Endodermal cell (in vitro differentiated cells): ENCODE results near the gene NAPSA. TPM values are rescaled to one million over a fixed set of nuclear protein-coding genes. Genes with fewer than 3 reads are reported as not detected.

Experiments used
- DNase-seq: peaks from one replicate; pipeline ENCODE4 v3.0.0-alpha.2; 2017
- H3K27ac ChIP-seq: 2 replicates; pipeline ENCODE4 v1.5.1; 2013; ENCODE audit warnings: mild to moderate bottlenecking, low read depth, low read length, moderate library complexity
- H3K27me3 ChIP-seq: 2 replicates; pipeline ENCODE4 v1.6.1; 2013; ENCODE audit warnings: mild to moderate bottlenecking, low read length, moderate library complexity; ENCODE audit not compliant: insufficient read depth, control insufficient read depth, poor library complexity, severe bottlenecking
- H3K36me3 ChIP-seq: 2 replicates; pipeline ENCODE4 v1.7.0; 2013; ENCODE audit warnings: mild to moderate bottlenecking, low read length, moderate library complexity; ENCODE audit not compliant: control insufficient read depth, insufficient read depth
- H3K4me1 ChIP-seq: one replicate; pipeline ENCODE4 v1.7.0; 2013; ENCODE audit warnings: low read length; ENCODE audit not compliant: control insufficient read depth, insufficient read depth
- H3K4me3 ChIP-seq: 2 replicates; pipeline ENCODE4 v1.5.1; 2013; ENCODE audit warnings: mild to moderate bottlenecking, low read length, moderate library complexity
- H3K9ac ChIP-seq: 2 replicates; pipeline ENCODE4 v1.6.1; 2013; ENCODE audit warnings: mild to moderate bottlenecking, low read length, moderate library complexity; ENCODE audit not compliant: poor library complexity, severe bottlenecking; ENCODE audit errors: extremely low read depth
- H3K9me3 ChIP-seq: 2 replicates; pipeline ENCODE4 v1.6.1; 2013; ENCODE audit warnings: mild to moderate bottlenecking, low read length, moderate library complexity; ENCODE audit not compliant: control insufficient read depth
- H3K27ac Mint-ChIP-seq: 2 replicates; pipeline ENCODE4 v1.8.0; 2020; ENCODE audit warnings: mixed read lengths
- H3K27me3 Mint-ChIP-seq: 2 replicates; pipeline ENCODE4 v1.8.0; 2021; ENCODE audit warnings: mild to moderate bottlenecking, mixed read lengths; ENCODE audit not compliant: insufficient read depth
- H3K36me3 Mint-ChIP-seq: 2 replicates; pipeline ENCODE4 v1.8.0; 2020; ENCODE audit warnings: low read depth, mixed read lengths
- H3K4me1 Mint-ChIP-seq: 2 replicates; pipeline ENCODE4 v1.8.0; 2020; ENCODE audit warnings: mixed read lengths
- H3K4me3 Mint-ChIP-seq: 2 replicates; pipeline ENCODE4 v1.8.0; 2020; ENCODE audit warnings: mild to moderate bottlenecking, moderate library complexity, mixed read lengths
- H3K9me3 Mint-ChIP-seq: 2 replicates; pipeline ENCODE4 v1.8.0; 2020; ENCODE audit warnings: mild to moderate bottlenecking, mixed read lengths
- whole genome bisulfite sequencing, 2 experiments: methylation state at CpG; one replicate each; pipeline versions ENCODE4 v1.1.5 to v1.1.7; 2013; ENCODE audit warnings: missing lambda C conversion rate in 2 of 2, mixed read lengths in 1 of 2; ENCODE audit not compliant: insufficient coverage in 1 of 2, insufficient read length in 1 of 2; 5-methylcytosine and 5-hydroxymethylcytosine counted together
- total RNA-seq, 2 donors: library from RNA; stranded (reverse); fragmentation: NEBNext Ultra II Directional in 1 of 2; extraction: Animal tissue kit (Norgen Biotek cat#: 25700) in 1 of 2; gene quantifications; 2 replicates in 1 of 2; 3 replicates in 1 of 2; pipeline ENCODE4 v1.2.1, GENCODE V29; 2021
- TF ChIP-seq, protein P1 (sequence below): fragments of 200-600 bp; sonication (generic); conservative IDR thresholded peaks from 2 replicates; pipeline ENCODE4 v1.5.0; 2021; ENCODE audit warnings: antibody characterized with exemption, mild to moderate bottlenecking

Gene NAPSA
- total RNA-seq, 2 donors from 2014 or later = 0.91 to 1.5 TPM

DNA sequence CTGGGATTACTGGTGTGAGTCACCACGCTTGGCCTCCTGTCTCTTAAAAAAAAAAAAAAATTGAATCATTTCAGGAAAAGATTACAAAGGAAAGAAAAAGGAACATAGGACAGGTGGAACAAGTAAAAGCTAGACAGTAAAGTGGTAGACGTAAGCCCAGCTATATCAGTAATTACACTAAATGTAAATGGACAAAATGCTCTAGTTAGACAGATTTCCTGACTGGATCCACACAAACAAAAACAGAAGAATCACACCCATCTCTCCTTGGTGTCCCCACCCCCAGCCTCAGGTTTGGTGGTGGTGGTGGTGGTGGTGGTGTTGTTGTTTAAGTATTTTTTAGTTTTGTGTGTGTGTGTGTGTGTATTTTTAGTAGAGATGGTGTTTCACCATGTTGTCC, 47.0 kb upstream of the NAPSA start:
- Histone ChIP-seq H3K4me1 (no peaks in the 10 kb centered on the region), H3K9me3 (no peaks in the 10 kb centered on the region), H3K27ac (no peak overlapping the region), H3K4me3 (no peak overlapping the region), H3K27me3 (no peaks in the 10 kb centered on the region), H3K36me3 (peaks cover 22% of the 10 kb centered on the region), H3K9ac (no peak overlapping the region)
- no peak for DNase-seq
- Mint-ChIP-seq H3K4me1 (no peaks in the 10 kb centered on the region), H3K4me3 (no peak overlapping the region), H3K36me3 (peaks cover 34% of the 10 kb centered on the region), H3K27me3 (no peaks in the 10 kb centered on the region), H3K9me3 (no peaks in the 10 kb centered on the region), H3K27ac (no peak overlapping the region)
- WGBS, 2 experiments = 100% methylated on average over 1 of the region's 2 CpGs
- TF ChIP-seq, protein P1, sequence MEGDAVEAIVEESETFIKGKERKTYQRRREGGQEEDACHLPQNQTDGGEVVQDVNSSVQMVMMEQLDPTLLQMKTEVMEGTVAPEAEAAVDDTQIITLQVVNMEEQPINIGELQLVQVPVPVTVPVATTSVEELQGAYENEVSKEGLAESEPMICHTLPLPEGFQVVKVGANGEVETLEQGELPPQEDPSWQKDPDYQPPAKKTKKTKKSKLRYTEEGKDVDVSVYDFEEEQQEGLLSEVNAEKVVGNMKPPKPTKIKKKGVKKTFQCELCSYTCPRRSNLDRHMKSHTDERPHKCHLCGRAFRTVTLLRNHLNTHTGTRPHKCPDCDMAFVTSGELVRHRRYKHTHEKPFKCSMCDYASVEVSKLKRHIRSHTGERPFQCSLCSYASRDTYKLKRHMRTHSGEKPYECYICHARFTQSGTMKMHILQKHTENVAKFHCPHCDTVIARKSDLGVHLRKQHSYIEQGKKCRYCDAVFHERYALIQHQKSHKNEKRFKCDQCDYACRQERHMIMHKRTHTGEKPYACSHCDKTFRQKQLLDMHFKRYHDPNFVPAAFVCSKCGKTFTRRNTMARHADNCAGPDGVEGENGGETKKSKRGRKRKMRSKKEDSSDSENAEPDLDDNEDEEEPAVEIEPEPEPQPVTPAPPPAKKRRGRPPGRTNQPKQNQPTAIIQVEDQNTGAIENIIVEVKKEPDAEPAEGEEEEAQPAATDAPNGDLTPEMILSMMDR = no peak

DNA sequence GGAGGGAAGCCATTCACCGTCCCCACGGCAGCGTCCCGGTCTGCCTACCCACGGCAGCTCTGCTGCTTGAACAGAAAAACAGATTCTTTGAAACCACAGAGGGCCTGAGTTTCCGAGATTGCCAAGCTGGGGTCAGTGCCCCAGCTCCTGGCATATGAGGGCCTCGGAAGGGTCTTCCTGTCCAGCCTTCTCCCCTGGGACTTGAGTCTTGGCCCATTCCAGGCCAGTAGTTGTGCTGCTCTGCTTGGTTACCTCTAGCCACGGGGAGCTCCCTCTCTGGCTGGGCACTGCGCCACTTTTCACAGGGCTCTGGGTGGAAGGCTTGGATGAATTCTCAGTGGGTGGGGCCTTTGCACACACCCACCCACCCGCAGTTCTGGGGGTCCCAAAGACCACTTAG, 44.7 kb upstream of the NAPSA start:
- Histone ChIP-seq H3K9me3 (no peaks in the 10 kb centered on the region), H3K4me1 (no peaks in the 10 kb centered on the region), H3K36me3 (peaks cover 26% of the 10 kb centered on the region), H3K9ac (no peak overlapping the region), H3K27me3 (no peaks in the 10 kb centered on the region), H3K4me3 (no peak overlapping the region), H3K27ac (no peak overlapping the region)
- TF ChIP-seq, protein P1 = no peak
- H3K9me3 Mint-ChIP-seq = no peaks in the 10 kb centered on the region
- no peaks in the 10 kb centered on the region for H3K27me3 Mint-ChIP-seq
- no peak for DNase-seq
- no peaks in the 10 kb centered on the region for H3K4me1 Mint-ChIP-seq
- 89 to 94% methylated on average over 10 of the region's 10 CpGs for WGBS, 2 experiments
- no peak overlapping the region for H3K4me3 Mint-ChIP-seq
- no peak overlapping the region for H3K27ac Mint-ChIP-seq
- H3K36me3 Mint-ChIP-seq = peaks cover 52% of the 10 kb centered on the region

DNA sequence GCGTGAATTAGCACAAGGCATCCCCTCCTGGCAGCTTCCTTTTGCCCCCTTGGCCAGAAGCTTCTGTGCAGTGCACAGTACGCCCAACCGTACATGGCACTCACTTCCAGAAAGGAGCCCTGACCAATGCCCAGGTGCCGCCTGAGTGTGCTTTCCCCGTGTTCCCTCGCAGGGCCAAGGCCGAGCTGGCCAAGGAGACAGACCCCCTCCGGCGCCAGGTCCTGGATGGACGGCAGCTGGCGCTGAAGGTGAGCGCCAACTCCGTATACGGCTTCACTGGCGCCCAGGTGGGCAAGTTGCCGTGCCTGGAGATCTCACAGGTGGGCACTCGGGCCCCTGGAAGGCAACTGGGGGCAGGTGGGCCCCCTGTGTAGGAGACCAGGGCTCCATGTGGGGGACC, 43.9 kb upstream of the NAPSA start:
- H3K27me3 Mint-ChIP-seq = no peaks in the 10 kb centered on the region
- H3K4me3 ChIP-seq = no peak overlapping the region
- no peak overlapping the region for H3K27ac Mint-ChIP-seq
- no peaks in the 10 kb centered on the region for H3K9me3 Mint-ChIP-seq
- TF ChIP-seq, protein P1 = no peak
- H3K36me3 Mint-ChIP-seq = peaks cover 54% of the 10 kb centered on the region
- H3K4me3 Mint-ChIP-seq = no peak overlapping the region
- no peak overlapping the region for H3K9ac ChIP-seq
- no peak for DNase-seq
- no peaks in the 10 kb centered on the region for H3K27me3 ChIP-seq
- no peaks in the 10 kb centered on the region for H3K4me1 Mint-ChIP-seq
- WGBS, 2 experiments = 94 to 96% methylated on average over 14 to 17 of the region's 17 CpGs
- H3K9me3 ChIP-seq = no peaks in the 10 kb centered on the region
- H3K4me1 ChIP-seq = no peaks in the 10 kb centered on the region
- H3K27ac ChIP-seq = no peak overlapping the region
- peaks cover 28% of the 10 kb centered on the region for H3K36me3 ChIP-seq
